Middle frontal gyrus (tissue), 1 donor: ENCODE results near the gene MAU2.

ENCODE experiments used
- DNase-seq: peaks from one replicate; pipeline ENCODE4 v3.0.0-alpha.2; 2015; ENCODE audit warnings: low spot score; ENCODE audit errors: extremely low spot score

The MAU2 gene

GRCh38 chr19:19306191-19306590, 14.4 kb upstream of the MAU2 start:
- DNase-seq = no peak

DNA sequence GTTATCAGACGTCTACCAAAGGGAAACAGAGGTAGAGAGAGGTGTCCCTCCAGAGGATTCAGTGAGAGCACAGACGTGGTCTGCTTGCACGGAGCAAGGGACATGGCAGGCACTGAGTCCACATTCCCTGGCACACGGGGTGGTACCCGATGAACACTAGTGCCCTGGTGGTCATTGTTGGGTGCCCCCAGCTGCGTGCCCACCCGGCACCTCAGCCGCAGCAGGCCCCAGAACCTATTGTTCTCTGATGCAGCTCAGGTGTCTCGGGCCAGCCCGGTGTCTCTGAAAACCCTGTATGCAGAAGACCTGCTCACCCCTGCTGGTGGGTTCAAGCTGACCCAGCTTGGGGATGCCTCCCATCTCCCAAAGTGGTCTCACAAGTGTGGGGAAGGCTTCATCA, 12.3 kb upstream of the MAU2 start:
- DNase-seq = no peak

DNA sequence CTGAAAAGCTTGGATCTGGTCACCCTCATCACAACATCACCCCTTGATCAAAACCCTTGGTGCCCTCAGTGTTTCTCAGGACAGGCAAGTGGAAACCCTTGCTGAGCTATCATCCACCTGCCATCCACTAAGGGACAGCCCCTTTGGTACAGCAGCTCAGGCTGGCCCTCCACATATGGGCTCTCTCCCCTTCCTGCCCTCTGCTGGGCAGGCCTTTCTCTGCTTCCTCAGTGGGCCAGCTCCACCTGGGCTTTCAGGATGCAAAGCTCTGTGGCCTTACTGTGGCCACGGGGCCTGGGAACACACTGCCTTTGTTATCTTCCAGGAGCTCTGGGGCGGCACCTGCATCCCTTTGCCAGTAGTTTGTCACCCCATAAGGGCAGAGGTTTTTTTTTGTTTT, 5.2 kb upstream of the MAU2 start:
- no peak for DNase-seq

DNA sequence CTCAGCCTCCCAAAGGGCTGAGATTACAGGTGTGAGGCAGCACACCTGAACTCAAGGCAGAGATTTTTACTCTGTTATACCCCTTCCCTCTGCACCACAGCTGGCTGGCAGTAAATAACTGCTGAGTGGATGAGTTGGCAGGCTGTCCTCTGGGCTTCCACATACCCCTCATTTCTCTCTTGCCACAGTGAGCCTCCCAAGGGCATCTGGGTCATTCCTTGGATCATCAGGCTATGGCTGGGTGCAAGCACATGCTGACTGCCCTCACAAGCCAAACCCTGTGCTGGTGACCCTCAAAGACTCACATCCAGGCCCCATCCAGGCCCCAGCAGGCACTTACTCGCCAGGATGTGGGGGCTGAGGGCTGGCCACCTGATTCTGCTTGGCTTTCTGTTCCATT, 4.5 kb upstream of the MAU2 start:
- DNase-seq = no peak

- no peak for DNase-seq
These were observed 783 bp upstream of the MAU2 start for GRCh38 chr19:19319732-19320360.

GRCh38 chr19:19321141-19321577, 530 bp downstream of the MAU2 start:
- DNase-seq = no peak

- DNase-seq = no peak
These were observed 3.6 kb downstream of the MAU2 start for GRCh38 chr19:19324059-19324770.

DNA sequence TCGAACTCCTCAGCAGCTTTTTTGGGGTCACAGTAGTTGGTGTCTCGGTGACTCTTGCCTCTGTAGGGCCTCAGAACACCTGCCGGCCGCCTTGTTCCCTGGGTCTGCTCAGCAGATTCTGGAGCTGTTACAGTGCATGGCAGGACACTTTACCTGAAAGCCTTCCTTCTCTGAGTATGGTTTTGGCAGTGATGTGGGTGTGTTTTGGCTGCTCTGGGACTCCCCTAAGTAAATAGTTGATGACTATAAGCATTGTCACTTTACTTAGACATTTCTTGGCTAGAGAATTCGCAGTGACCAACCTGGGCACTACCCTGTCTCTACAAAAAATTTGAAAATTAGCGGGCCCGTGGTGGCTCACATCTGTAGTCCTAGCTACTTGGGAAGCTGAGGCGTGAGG, 7.0 kb downstream of the MAU2 start:
- DNase-seq = no peak

DNA sequence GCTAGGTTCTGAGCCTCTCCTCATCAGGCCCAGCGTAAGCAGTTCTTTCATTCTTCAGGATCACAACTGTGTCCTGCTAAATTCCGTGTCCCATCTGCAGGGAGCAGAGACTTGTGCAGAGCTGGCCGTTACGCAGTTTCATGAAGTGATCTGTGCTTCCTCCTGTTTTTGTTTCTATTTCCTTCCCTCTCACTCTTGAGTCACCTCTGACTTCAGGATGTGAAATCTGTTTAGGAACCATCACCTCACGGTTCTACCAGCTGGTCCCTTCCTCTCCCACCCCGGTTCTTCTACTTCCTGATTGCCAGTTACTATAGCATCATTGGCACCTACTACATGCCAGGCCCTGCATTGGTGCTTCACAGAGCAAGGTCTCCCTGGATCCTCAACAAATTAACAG, 8.5 kb downstream of the MAU2 start:
- no peak for DNase-seq

DNA sequence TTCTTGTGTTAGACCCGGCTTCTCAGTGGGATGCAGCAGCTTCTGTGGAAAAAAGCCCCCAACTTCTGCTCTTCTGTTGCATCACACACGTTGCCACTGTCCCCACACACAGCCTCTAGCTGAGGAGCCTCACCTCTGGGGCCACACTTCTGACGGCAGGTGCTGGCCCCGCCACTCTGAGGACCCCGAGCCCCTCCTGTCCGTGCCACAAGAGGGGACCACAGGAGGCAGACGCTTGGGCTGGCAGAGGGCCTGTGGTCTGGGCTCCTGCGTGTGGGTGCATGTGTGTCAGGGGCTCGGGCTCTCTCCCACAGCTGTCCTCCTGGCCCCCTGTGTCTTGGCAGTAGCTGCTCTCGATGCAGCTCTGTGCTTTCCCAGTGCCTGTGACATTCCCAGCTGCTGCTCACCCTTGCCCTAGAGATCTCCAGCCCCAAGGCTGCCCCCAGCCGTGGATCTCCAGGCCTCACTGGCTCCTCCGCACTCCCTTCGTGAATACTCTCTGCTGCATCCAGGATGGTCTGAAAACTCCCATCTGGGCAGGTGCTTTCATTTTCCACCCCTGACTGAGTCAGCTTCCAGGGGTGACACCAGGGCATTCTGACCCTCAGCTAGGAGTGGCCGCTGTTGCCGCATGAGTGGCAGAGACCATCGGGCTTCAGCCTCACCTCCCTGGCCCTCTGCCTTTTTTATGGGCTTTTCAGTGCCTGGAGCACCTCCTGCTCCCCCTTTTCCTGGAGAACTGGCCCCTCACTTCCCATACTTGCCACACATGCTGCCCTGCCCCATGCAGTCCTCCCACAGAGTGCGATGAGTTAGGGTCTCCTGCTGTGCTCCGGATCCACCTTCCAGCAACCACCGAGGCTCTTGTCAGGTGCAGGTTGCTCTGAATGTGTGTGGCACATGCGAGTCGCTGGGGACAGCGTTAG, 13.7 kb downstream of the MAU2 start:
- no peak for DNase-seq

GRCh38 chr19:19334989-19335344, 14.3 kb downstream of the MAU2 start:
- DNase-seq = no peak

- no peak for DNase-seq
These were observed 15.0 kb downstream of the MAU2 start for GRCh38 chr19:19335408-19336158.

DNA sequence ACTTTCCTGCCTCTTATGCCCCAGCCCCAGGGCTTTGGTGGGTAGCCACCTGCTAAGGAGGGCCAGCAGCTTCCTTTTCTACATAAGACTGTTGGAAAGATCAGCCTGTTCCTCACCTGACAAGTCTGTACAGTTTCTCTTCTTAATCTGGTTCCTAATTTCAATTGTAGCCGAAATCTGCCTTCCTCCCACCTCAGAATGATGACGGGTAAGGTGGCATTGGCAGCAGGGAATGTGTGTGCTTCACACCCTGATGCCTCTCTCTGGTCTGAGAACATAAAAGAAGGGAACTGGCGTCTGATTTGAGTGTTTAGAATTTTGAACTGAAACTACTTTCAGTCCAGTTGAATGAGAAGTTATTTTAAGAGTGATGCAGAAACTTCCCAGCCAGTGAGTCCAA, 16.0 kb downstream of the MAU2 start:
- DNase-seq = no peak

DNA sequence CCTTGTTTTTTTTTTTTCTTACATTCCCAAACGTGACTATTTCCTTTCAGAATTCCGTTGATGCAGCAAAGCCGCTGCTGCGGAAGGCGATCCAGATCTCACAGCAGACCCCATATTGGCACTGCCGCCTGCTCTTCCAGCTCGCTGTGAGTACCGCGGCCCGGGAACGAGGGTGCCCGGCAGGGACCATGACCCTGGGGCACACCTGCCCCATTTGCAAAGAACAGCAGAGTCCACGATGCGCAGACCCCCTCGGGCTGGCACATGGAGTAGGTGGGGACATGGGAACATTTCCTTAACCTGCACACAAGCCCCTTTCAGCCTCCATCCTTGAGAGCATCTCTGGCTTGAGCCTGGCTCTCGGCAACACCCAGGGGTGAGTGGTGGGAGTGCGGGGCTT, 16.5 kb downstream of the MAU2 start:
- no peak for DNase-seq

- no peak for DNase-seq
These were observed 17.5 kb downstream of the MAU2 start for GRCh38 chr19:19338082-19338481.

DNA sequence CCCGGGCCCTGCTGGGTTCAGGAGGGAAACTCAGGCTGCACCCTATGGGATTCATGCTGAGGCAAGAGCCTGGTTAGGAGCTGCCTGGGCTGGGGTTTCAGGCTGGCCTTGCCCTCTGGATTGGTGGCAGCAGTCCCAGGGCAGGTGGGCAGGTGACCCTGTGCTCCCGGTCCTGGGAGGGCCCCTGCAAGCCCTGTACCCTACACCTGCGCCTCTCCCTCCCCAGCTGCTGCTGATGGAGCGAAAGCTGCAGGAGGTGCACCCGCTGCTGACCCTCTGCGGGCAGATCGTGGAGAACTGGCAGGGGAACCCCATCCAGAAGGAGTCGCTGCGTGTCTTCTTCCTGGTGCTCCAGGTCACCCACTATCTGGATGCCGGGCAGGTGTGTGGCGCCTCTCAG, 20.4 kb downstream of the MAU2 start:
- no peak for DNase-seq

DNA sequence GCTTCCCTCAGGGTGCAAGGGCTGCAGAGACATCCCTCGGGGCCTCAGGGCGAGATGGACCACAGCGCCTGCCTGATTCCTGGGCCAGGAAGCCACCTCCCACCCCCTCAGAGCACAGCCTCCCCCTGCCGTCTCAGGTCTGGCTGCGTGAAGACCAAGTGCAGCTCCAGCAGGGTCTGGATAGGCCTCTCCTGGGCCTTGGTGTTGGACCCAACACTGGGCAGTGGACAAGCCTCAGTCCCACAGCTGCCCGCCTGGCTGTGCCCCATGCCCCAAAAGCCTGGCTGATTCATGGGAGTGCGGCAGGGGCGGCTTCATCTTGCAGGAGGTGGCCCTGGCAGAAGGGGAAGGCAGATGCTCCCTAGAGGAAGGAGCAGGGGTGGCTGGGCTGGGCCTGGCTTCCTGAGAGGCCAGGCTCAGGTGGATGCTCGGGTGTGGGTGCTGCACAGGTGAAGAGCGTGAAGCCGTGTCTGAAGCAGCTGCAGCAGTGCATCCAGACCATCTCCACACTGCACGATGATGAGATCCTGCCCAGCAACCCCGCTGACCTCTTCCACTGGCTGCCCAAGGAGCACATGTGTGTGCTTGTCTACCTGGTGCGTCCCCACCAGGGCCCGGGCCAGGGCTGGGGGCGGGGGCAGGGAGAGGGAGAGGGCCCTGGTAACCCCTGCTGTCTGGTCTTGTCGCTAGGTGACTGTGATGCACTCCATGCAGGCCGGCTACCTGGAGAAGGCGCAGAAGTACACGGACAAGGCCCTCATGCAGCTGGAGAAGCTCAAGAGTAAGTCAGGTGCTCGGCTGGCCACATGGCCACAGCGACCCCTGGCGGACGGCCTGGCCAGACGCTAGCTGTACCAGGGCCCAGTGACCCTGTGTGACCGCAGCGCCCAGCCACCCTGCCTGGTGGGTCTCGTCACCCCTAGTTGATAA, 21.7 kb downstream of the MAU2 start:
- no peak for DNase-seq

- no peak for DNase-seq
These were observed 22.4 kb downstream of the MAU2 start for GRCh38 chr19:19343016-19343362.

GRCh38 chr19:19343762-19344161, 23.1 kb downstream of the MAU2 start:
- DNase-seq = no peak

GRCh38 chr19:19345232-19345631, 24.6 kb downstream of the MAU2 start:
- no peak for DNase-seq

DNA sequence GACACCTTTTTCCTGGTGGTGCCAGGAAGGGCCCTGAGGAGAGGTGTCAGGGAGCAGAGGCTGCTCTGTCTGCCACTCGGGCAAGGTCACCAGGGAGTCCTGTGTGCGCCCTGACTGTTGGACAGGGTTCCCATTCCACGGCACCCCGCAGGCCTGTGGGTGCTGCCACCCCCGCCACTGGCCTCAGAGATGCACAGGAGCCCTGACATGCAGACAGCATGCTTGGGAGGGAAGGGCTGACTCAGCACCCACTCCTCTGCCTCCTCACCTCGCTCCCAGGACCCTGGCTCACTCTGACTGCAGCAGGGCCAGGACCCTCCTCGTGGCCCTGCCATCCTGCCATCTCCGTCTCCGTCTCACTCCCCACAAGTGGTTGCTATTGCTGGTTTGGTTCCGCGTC, 25.3 kb downstream of the MAU2 start:
- DNase-seq = no peak
